Loucy (cell line): Measurements from ENCODE around the gene JMJD4.

Experiments
- H2AFZ ChIP-seq: fragments of 200-600 bp; sonication (generic); 2 replicates; pipeline ENCODE4 v1.6.0; 2016; ENCODE audit warnings: antibody characterized with exemption, mild to moderate bottlenecking, low read length, moderate library complexity
- H3F3A ChIP-seq: fragments of 200-600 bp; 2 replicates; pipeline ENCODE4 v1.6.0; 2016; ENCODE audit warnings: antibody characterized with exemption, low read depth, mild to moderate bottlenecking
- H3K27me3 ChIP-seq: fragments of 200-600 bp; sonication (generic); 2 replicates; pipeline ENCODE4 v1.6.1; 2014; ENCODE audit warnings: low read length, mild to moderate bottlenecking; ENCODE audit not compliant: insufficient read depth, poor library complexity, severe bottlenecking
- H3K36me3 ChIP-seq: fragments of 200-600 bp; sonication (generic); 2 replicates; pipeline ENCODE4 v1.6.1; 2016; ENCODE audit warnings: low read length; ENCODE audit not compliant: insufficient read depth
- H3K4me1 ChIP-seq: fragments of 200-600 bp; sonication (generic); 2 replicates; pipeline ENCODE4 v1.5.1; 2014; ENCODE audit warnings: low read length, mild to moderate bottlenecking; ENCODE audit not compliant: insufficient read depth, poor library complexity, severe bottlenecking
- H3K4me2 ChIP-seq: fragments of 200-600 bp; sonication (generic); 2 replicates; pipeline ENCODE4 v1.6.0; 2014; ENCODE audit warnings: antibody characterized with exemption, low read length, low read depth, mild to moderate bottlenecking; ENCODE audit not compliant: poor library complexity, severe bottlenecking
- H3K4me3 ChIP-seq: fragments of 200-600 bp; sonication (generic); 2 replicates; pipeline ENCODE4 v1.5.1; 2014; ENCODE audit warnings: low read length, mild to moderate bottlenecking, mixed read lengths; ENCODE audit not compliant: poor library complexity, severe bottlenecking
- H3K79me2 ChIP-seq: fragments of 200-600 bp; sonication (generic); 2 replicates; pipeline ENCODE4 v1.6.1; 2014; ENCODE audit warnings: low read length; ENCODE audit not compliant: insufficient read depth
- H3K9ac ChIP-seq: fragments of 200-600 bp; sonication (generic); 2 replicates; pipeline ENCODE4 v1.6.0; 2014; ENCODE audit warnings: mild to moderate bottlenecking, low read depth, low read length, moderate library complexity; ENCODE audit not compliant: poor library complexity, severe bottlenecking
- H3K9me2 ChIP-seq: fragments of 200-600 bp; sonication (generic); replicated peaks from 2 replicates; pipeline ENCODE4 v1.6.1; 2016; ENCODE audit warnings: low read depth, low read length, mixed read lengths
- H3K9me3 ChIP-seq: fragments of 200-600 bp; sonication (generic); 2 replicates; pipeline ENCODE4 v1.6.1; 2014; ENCODE audit warnings: mild to moderate bottlenecking, antibody characterized with exemption, low read length, low read depth; ENCODE audit not compliant: insufficient read depth
- H4K20me1 ChIP-seq: fragments of 200-600 bp; sonication (generic); 2 replicates; pipeline ENCODE4 v1.6.0; 2014; ENCODE audit warnings: antibody characterized with exemption, low read length, mild to moderate bottlenecking; ENCODE audit not compliant: insufficient read depth, poor library complexity, severe bottlenecking
- EZH2phosphoT487 ChIP-seq: fragments of 200-600 bp; IDR thresholded peaks from 2 replicates; pipeline ENCODE4 v1.6.1; 2018; ENCODE audit warnings: antibody characterized with exemption, mild to moderate bottlenecking, moderate library complexity, borderline replicate concordance
- TF ChIP-seq, protein P1 (sequence below): fragments of 200-600 bp; sonication (generic); conservative IDR thresholded peaks from 2 replicates; pipeline ENCODE4 v1.5.1; 2014; ENCODE audit warnings: mild to moderate bottlenecking, antibody characterized with exemption, low read length

Gene JMJD4

GRCh38 chr1:227774051-227774731, 39.1 kb upstream of the JMJD4 start:
- H3K4me1 ChIP-seq: no peaks in the 10 kb centered on the region
- no peaks in the 10 kb centered on the region for H3K9me2 ChIP-seq
- no peaks in the 10 kb centered on the region for H3K79me2 ChIP-seq
- no peaks in the 10 kb centered on the region for H3K9me3 ChIP-seq
- H4K20me1 ChIP-seq: no peaks in the 10 kb centered on the region
- no peak overlapping the region for H3K4me3 ChIP-seq
- no peak overlapping the region for H2AFZ ChIP-seq
- no peaks in the 10 kb centered on the region for H3F3A ChIP-seq
- peaks cover 31% of the 10 kb centered on the region; the same call in 1 of the 2 replicates for H3K36me3 ChIP-seq
- TF ChIP-seq, protein P1, sequence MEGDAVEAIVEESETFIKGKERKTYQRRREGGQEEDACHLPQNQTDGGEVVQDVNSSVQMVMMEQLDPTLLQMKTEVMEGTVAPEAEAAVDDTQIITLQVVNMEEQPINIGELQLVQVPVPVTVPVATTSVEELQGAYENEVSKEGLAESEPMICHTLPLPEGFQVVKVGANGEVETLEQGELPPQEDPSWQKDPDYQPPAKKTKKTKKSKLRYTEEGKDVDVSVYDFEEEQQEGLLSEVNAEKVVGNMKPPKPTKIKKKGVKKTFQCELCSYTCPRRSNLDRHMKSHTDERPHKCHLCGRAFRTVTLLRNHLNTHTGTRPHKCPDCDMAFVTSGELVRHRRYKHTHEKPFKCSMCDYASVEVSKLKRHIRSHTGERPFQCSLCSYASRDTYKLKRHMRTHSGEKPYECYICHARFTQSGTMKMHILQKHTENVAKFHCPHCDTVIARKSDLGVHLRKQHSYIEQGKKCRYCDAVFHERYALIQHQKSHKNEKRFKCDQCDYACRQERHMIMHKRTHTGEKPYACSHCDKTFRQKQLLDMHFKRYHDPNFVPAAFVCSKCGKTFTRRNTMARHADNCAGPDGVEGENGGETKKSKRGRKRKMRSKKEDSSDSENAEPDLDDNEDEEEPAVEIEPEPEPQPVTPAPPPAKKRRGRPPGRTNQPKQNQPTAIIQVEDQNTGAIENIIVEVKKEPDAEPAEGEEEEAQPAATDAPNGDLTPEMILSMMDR: no peak
- TF ChIP-seq EZH2phosphoT487: no peak
- H3K27me3 ChIP-seq: no peaks in the 10 kb centered on the region
- no peak overlapping the region for H3K9ac ChIP-seq
- H3K4me2 ChIP-seq: no peak overlapping the region

GRCh38 chr1:227773558-227773957, 38.5 kb upstream of the JMJD4 start:
- no peaks in the 10 kb centered on the region for H3K9me2 ChIP-seq
- no peak overlapping the region for H2AFZ ChIP-seq
- no peaks in the 10 kb centered on the region for H3K79me2 ChIP-seq
- H3K4me3 ChIP-seq: no peak overlapping the region
- H3K4me2 ChIP-seq: no peak overlapping the region
- H3K36me3 ChIP-seq: peaks cover 38% of the 10 kb centered on the region; the same call in 1 of the 2 replicates
- H3F3A ChIP-seq: no peaks in the 10 kb centered on the region
- no peaks in the 10 kb centered on the region for H4K20me1 ChIP-seq
- H3K4me1 ChIP-seq: no peaks in the 10 kb centered on the region
- no peaks in the 10 kb centered on the region for H3K27me3 ChIP-seq
- TF ChIP-seq EZH2phosphoT487: no peak
- TF ChIP-seq, protein P1: no peak
- H3K9ac ChIP-seq: no peak overlapping the region
- H3K9me3 ChIP-seq: no peaks in the 10 kb centered on the region

GRCh38 chr1:227771771-227772170, 36.7 kb upstream of the JMJD4 start:
- H3K79me2 ChIP-seq: no peaks in the 10 kb centered on the region
- no peaks in the 10 kb centered on the region for H3K27me3 ChIP-seq
- peaks cover 54% of the 10 kb centered on the region; the same call in 1 of the 2 replicates for H3K36me3 ChIP-seq
- no peak overlapping the region for H3K4me3 ChIP-seq
- no peak overlapping the region for H3K4me2 ChIP-seq
- H3K9me3 ChIP-seq: no peaks in the 10 kb centered on the region
- no peak overlapping the region for H3K9ac ChIP-seq
- no peaks in the 10 kb centered on the region for H3K9me2 ChIP-seq
- peaks cover under 1% of the 10 kb centered on the region; the same call in 1 of the 2 replicates for H3F3A ChIP-seq
- no peaks in the 10 kb centered on the region for H4K20me1 ChIP-seq
- TF ChIP-seq, protein P1: no peak
- TF ChIP-seq EZH2phosphoT487: no peak
- no peak overlapping the region for H2AFZ ChIP-seq
- H3K4me1 ChIP-seq: peaks cover 7% of the 10 kb centered on the region
